ENCODE results near the gene PCDH19. TPM values are rescaled to one million over a fixed set of nuclear protein-coding genes. Genes with fewer than 3 reads are reported as not detected.
A peak's percentile ranks its signal among the peaks of the same experiment; 100 is the strongest.
"Not testable (repeated sequence)": the region's sequence is repeated elsewhere in the genome, so short reads cannot be mapped to it uniquely, and the experiment has no call there.

The PCDH19 gene
- 1 to 10 TPM in 1 of 2 donors, under 1 TPM in 1; 0.41 to 3.0 TPM for total RNA-seq

DNA sequence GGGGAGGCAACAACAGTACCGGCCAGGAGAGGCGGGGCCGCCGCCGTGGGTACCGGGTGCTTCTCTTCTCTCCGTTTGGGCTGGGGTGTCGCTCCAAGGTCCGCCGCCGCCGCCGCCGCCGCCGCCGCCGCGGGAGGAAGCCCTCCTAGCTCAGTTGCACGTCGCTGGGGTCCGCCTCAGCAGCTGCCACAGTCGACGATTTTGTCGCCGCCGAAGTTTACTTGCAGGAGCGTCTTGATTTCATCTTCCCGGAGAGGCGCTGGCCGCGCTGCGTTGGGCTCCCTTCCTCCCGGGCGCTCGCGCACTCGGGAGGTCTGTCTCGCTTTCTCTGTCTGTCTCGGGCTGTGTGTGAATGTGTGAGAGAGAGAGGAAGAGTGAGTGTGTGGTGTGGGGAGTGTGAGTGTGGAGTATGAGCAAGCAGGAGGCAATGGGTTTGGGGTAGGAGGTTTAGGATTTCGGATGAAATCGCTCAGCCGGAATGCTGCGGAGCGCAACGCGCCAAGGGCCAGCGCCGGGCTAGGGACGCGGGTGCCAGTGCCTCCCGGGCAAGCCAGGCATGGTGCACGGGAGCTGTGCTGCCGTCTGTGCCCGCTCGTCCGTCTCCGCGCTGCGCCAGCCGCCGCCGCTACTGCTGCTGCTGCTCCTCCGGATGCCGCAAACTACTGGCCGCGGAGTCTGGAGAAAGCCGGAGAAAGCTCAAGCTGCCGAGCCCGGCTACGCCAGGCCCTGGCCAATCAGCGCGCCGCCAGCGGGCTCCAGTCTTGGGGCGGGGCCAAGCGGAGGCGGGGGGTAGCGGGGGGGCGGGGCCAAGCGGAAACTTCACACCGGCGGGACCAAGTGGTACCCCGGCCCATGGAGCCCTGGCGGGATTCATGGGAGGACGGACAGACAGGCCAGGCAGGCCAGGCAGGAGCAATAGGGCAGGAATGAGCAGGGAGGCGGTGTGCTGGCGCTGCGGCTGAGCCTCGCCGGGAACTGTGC is at the start of gene PCDH19:
Gene PCDH19 (minus strand): TSS at position 664 of the 981 bp plus-strand sequence. CDS start 1,676 bp downstream, outside the sequence.
- H3K27me3 ChIP-seq (replicated peaks; ENCODE audit: insufficient read depth), result no peaks in the 10 kb centered on the region
- H3K4me3 ChIP-seq, result peak within 1 kb of the TSS; percentile 63
- peaks cover 0 to 9% of the 10 kb centered on the region in 2 donors for H3K4me1 ChIP-seq (ENCODE audit: control insufficient read depth in 1 of 2, low read depth in 2 of 2)
- ATAC-seq (ENCODE audit: insufficient number of reproducible peaks, low FRiP score, low read depth) (no peak), DNase-seq (ENCODE audit: low spot score) (no peak)
- H3K27ac ChIP-seq, result no peak within 1 kb of the TSS
- no peaks in the 10 kb centered on the region for H3K36me3 ChIP-seq
- H3K9me3 ChIP-seq, result no peaks in the 10 kb centered on the region
- TF ChIP-seq CTCF (IDR thresholded peaks at IDR 0.05), result no peak

GRCh38 chrX:100449696-100450608 is 39.9 kb upstream of the PCDH19 start:
- Histone ChIP-seq H3K9me3 (no peaks in the 10 kb centered on the region), H3K4me1 (ENCODE audit: control insufficient read depth in 1 of 2, low read depth in 2 of 2) (no peaks in the 10 kb centered on the region), H3K27me3 (replicated peaks; ENCODE audit: insufficient read depth) (no peaks in the 10 kb centered on the region), H3K4me3 (no peak overlapping the region), H3K27ac (no peak overlapping the region), H3K36me3 (no peaks in the 10 kb centered on the region)
- no peak for TF ChIP-seq CTCF (IDR thresholded peaks at IDR 0.05)
- ATAC-seq (ENCODE audit: insufficient number of reproducible peaks, low FRiP score, low read depth) (no peak), DNase-seq (ENCODE audit: low spot score) (no peak)

GRCh38 chrX:100447655-100448397 is 37.8 kb upstream of the PCDH19 start:
- DNase-seq (ENCODE audit: low spot score) (no peak), ATAC-seq (ENCODE audit: insufficient number of reproducible peaks, low FRiP score, low read depth) (no peak)
- no peaks in the 10 kb centered on the region for H3K27me3 ChIP-seq (replicated peaks; ENCODE audit: insufficient read depth)
- H3K27ac ChIP-seq, result no peak overlapping the region
- peak; percentile 68 for TF ChIP-seq CTCF (IDR thresholded peaks at IDR 0.05)
- H3K36me3 ChIP-seq, result no peaks in the 10 kb centered on the region
- peak overlapping the region; percentile 52 for H3K4me3 ChIP-seq
- no peaks in the 10 kb centered on the region for H3K9me3 ChIP-seq
- no peaks in the 10 kb centered on the region for H3K4me1 ChIP-seq (ENCODE audit: control insufficient read depth in 1 of 2, low read depth in 2 of 2)

- no peak for TF ChIP-seq CTCF (IDR thresholded peaks at IDR 0.05)
- Histone ChIP-seq H3K4me1 (ENCODE audit: control insufficient read depth in 1 of 2, low read depth in 2 of 2) (no peaks in the 10 kb centered on the region), H3K4me3 (no peak overlapping the region), H3K36me3 (no peaks in the 10 kb centered on the region), H3K27me3 (replicated peaks; ENCODE audit: insufficient read depth) (no peaks in the 10 kb centered on the region), H3K9me3 (no peaks in the 10 kb centered on the region), H3K27ac (no peak overlapping the region)
- DNase-seq (ENCODE audit: low spot score) (no peak), ATAC-seq (ENCODE audit: insufficient number of reproducible peaks, low FRiP score, low read depth) (no peak)
Observed at GRCh38 chrX:100445593-100445992, 35.5 kb upstream of the PCDH19 start.

- H3K27ac ChIP-seq; H3K27me3 ChIP-seq (replicated peaks; ENCODE audit: insufficient read depth); H3K4me1 ChIP-seq (ENCODE audit: control insufficient read depth in 1 of 2, low read depth in 2 of 2); H3K4me3 ChIP-seq; ATAC-seq (ENCODE audit: insufficient number of reproducible peaks, low FRiP score, low read depth); H3K36me3 ChIP-seq; DNase-seq (ENCODE audit: low spot score); H3K9me3 ChIP-seq: not testable (repeated sequence)
Observed at GRCh38 chrX:100441321-100441720, 31.2 kb upstream of the PCDH19 start.
